Endothelial cell of umbilical vein (primary cell): ENCODE data around the gene MTRF1L. TPM values are rescaled to one million over a fixed set of nuclear protein-coding genes. Genes with fewer than 3 reads are reported as not detected.

ENCODE experiments used
- BruUV-seq: library from RNA; stranded (reverse); fragments of 400-500 nt; replicated peaks from 2 replicates; lab custom pipeline; 2021; lab: Mats Ljungman, UMichigan
- CTCF ChIA-PET: fragments of 300-600, 350-600 bp; sonication (Branson Sonifier 250); formaldehyde crosslinking; loops from one replicate; lab custom pipeline; 2021; ENCODE audit warnings: antibody characterized with exemption, inconsistent platforms; lab: Charles Lee
- POLR2A ChIA-PET: fragments of 300-600, 350-600 bp; sonication (Branson Sonifier 250); formaldehyde crosslinking; loops from one replicate; lab custom pipeline; 2021; ENCODE audit warnings: antibody characterized with exemption, inconsistent platforms; lab: Charles Lee
- DNase-seq: peaks from one replicate; pipeline ENCODE4 v3.0.0-alpha.2; 2011; ENCODE audit warnings: low read depth, low spot score
- FAIRE-seq: peaks from 2 replicates; lab custom pipeline; 2011; peaks lifted over from hg19 to GRCh38; lab: Jason Lieb, UNC
- H2AFZ ChIP-seq: 2 replicates; pipeline ENCODE4 v1.6.0; 2012; ENCODE audit warnings: low read depth, low read length, control low read depth, inconsistent platforms
- H3K27ac ChIP-seq: 2 replicates; pipeline ENCODE4 v1.5.1; 2011; ENCODE audit warnings: low read depth, mild to moderate bottlenecking, control low read depth, low read length, moderate library complexity; ENCODE audit not compliant: insufficient read depth
- H3K27me3 ChIP-seq, 2 experiments: 2 replicates each; pipeline versions ENCODE4 v1.6.0 to v1.6.1; 2011; ENCODE audit warnings: low read length in 2 of 2, mixed read lengths in 1 of 2; ENCODE audit not compliant: control insufficient read depth in 2 of 2, insufficient read depth in 2 of 2
- H3K36me3 ChIP-seq, 2 experiments: 2 replicates in 1 of 2; 3 replicates in 1 of 2; pipeline ENCODE4 v1.5.1; 2011; ENCODE audit warnings: low read length in 2 of 2, mild to moderate bottlenecking in 1 of 2, moderate library complexity in 1 of 2; ENCODE audit not compliant: control insufficient read depth in 2 of 2, insufficient read depth in 2 of 2; ENCODE audit errors: extremely low read depth in 1 of 2
- H3K4me1 ChIP-seq: 3 replicates; pipeline ENCODE4 v1.5.1; 2011; ENCODE audit warnings: mild to moderate bottlenecking, low read length; ENCODE audit not compliant: control insufficient read depth, insufficient read depth; ENCODE audit errors: extremely low read depth
- H3K4me2 ChIP-seq: 2 replicates; pipeline ENCODE4 v1.6.1; 2011; ENCODE audit warnings: low read length, control low read depth, mixed read lengths; ENCODE audit not compliant: insufficient read depth
- H3K4me3 ChIP-seq, 3 experiments: fragments of 200-600 bp in 1 of 3; sonication (generic), shearing (Covaris generic) in 1 of 3; replicated peaks in 1 of 3; 2 replicates each; pipeline ENCODE4 v1.5.1; 2011 to 2016; ENCODE audit warnings: control low read depth in 3 of 3, low read length in 3 of 3, mild to moderate bottlenecking in 2 of 3, inconsistent platforms in 1 of 3, low read depth in 1 of 3, moderate library complexity in 1 of 3; ENCODE audit not compliant: insufficient read depth in 1 of 3
- H3K79me2 ChIP-seq: 2 replicates; pipeline ENCODE4 v1.6.0; 2012; ENCODE audit warnings: low read length, inconsistent platforms; ENCODE audit not compliant: control insufficient read depth, insufficient read depth
- H3K9ac ChIP-seq: replicated peaks from 2 replicates; pipeline ENCODE3; 2011; ENCODE audit warnings: low read length, control low read depth; ENCODE audit not compliant: insufficient read depth; ENCODE audit errors: extremely low read depth
- H3K9me1 ChIP-seq: replicated peaks from 3 replicates; pipeline ENCODE4 v1.6.0; 2011; ENCODE audit warnings: mild to moderate bottlenecking, low read length; ENCODE audit not compliant: control insufficient read depth, insufficient read depth; ENCODE audit errors: extremely low read depth
- H3K9me3 ChIP-seq: replicated peaks from 2 replicates; pipeline ENCODE4 v1.5.1; 2012; ENCODE audit warnings: low read length, inconsistent platforms; ENCODE audit not compliant: control insufficient read depth, insufficient read depth
- H4K20me1 ChIP-seq: replicated peaks from 2 replicates; pipeline ENCODE3; 2011; ENCODE audit warnings: mild to moderate bottlenecking, low read length; ENCODE audit not compliant: control insufficient read depth, insufficient read depth; ENCODE audit errors: extremely low read depth
- CTCF ChIP-seq, 2 donors: IDR thresholded peaks; 1 replicate in 1 of 2; 2 replicates in 1 of 2; pipeline ENCODE4 v1.5.1; 2011; ENCODE audit warnings: low read length in 2 of 2, mild to moderate bottlenecking in 2 of 2, moderate library complexity in 2 of 2, control low read depth in 1 of 2, inconsistent platforms in 1 of 2, low read depth in 1 of 2; ENCODE audit not compliant: insufficient read depth in 1 of 2; ENCODE audit errors: extremely low read depth in 1 of 2
- JUN ChIP-seq: IDR thresholded peaks from 2 replicates; pipeline ENCODE4 v1.6.1; 2011; ENCODE audit warnings: borderline replicate concordance, low read depth; ENCODE audit not compliant: insufficient read length, insufficient read depth
- MAX ChIP-seq: IDR thresholded peaks from 2 replicates; pipeline ENCODE4 v1.6.1; 2011; ENCODE audit not compliant: insufficient read depth, insufficient read length
- MYC ChIP-seq: IDR thresholded peaks from one replicate; pipeline ENCODE4 v1.6.1; 2011; ENCODE audit warnings: mild to moderate bottlenecking, low read depth, low read length
- POLR2A ChIP-seq: IDR thresholded peaks from 2 replicates; pipeline ENCODE4 v1.6.1; 2012; ENCODE audit warnings: low read depth, mild to moderate bottlenecking, control low read depth, low read length
- POLR2AphosphoS5 ChIP-seq: IDR thresholded peaks from 2 replicates; pipeline ENCODE4 v1.6.1; 2012; ENCODE audit warnings: low read depth, mild to moderate bottlenecking, control low read depth, low read length, moderate library complexity; ENCODE audit not compliant: insufficient read depth
- dilution Hi-C: fragments of 300-500 bp; cut with MboI; formaldehyde crosslinking; loops from one replicate; pipeline ENCODE4 v1.15.0; 2019; ENCODE audit warnings: low sequenced_read_pairs; ENCODE audit not compliant: extremely low pct_ligation_motif_present
- intact Hi-C: fragments of 100-400 bp; cut with micrococcal nuclease; formaldehyde crosslinking; loops from one replicate; pipeline ENCODE4 v1.10.0; 2022
- polyA plus RNA-seq, 4 experiments: library from polyadenylated mRNA; depleted of rRNA in 3 of 4; stranded (reverse) in 3 of 4; unstranded in 1 of 4; fragments of >200 nt; gene quantifications; 2 replicates each; pipeline versions ENCODE4 v1.2.1 to v1.2.3, GENCODE V29; 2011 to 2012; ENCODE audit warnings: missing spikeins in 1 of 4
- total RNA-seq: library from RNA; stranded (reverse); gene quantifications from 2 replicates; pipeline ENCODE4 v1.2.3, GENCODE V29; 2021

Gene MTRF1L
- total and polyA plus RNA-seq, 2 donors (not counting 3 experiments of a cell fraction or from before 2014, with no cell fraction given): 6.2 to 27.5 TPM

GRCh38 chr6:152980656-152981055 is 21.9 kb downstream of the MTRF1L start:
- H3K4me3 ChIP-seq: peak overlapping the region in 2 of 3 experiments; percentile 97 to 99
- H3K79me2 ChIP-seq: peaks cover 84% of the 10 kb centered on the region
- H3K9me1 ChIP-seq: no peaks in the 10 kb centered on the region
- peaks cover 0 to 4% of the 10 kb centered on the region in 2 experiments for H3K36me3 ChIP-seq
- intact Hi-C loops (no loop called here), dilution Hi-C loops (no loop called here)
- H3K9me3 ChIP-seq: no peaks in the 10 kb centered on the region
- DNase-seq (no peak), FAIRE-seq (peak; percentile 15)
- peak overlapping the region; percentile 98 for H3K4me2 ChIP-seq
- TF ChIP-seq CTCF (IDR thresholded peaks at IDR 0.05; ENCODE audit: extremely low read depth in 1 of 2, insufficient read depth in 1 of 2, low read depth in 1 of 2, low read length in 2 of 2) (no peak), POLR2A (no peak), MAX (no peak), POLR2AphosphoS5 (no peak), JUN (no peak), MYC (no peak)
- ChIA-PET POLR2A (no interaction called here), CTCF (interaction anchor here (1.3 kb wide), 1 partner anchor 27 kb away, joined by 3 read pairs; no protein-coding TSS in a partner anchor)
- H4K20me1 ChIP-seq: no peaks in the 10 kb centered on the region
- no peak overlapping the region for H3K27ac ChIP-seq
- H3K9ac ChIP-seq: peak overlapping the region; percentile 89
- H3K4me1 ChIP-seq: peaks cover 45% of the 10 kb centered on the region
- BruUV-seq: no TSS peak
- no peak overlapping the region for H2AFZ ChIP-seq
- no peaks in the 10 kb centered on the region for H3K27me3 ChIP-seq
